HAP-1 (cell line): Measurements from ENCODE around the gene KRTAP4-3.
"Not testable (repeated sequence)": the region's sequence is repeated elsewhere in the genome, so short reads cannot be mapped to it uniquely, and the experiment has no call there.

Source experiments
- DNase-seq, 2 experiments: peaks; one replicate each; pipeline ENCODE4 v3.0.0-alpha.2; 2016 to 2020; ENCODE audit warnings: low spot score in 2 of 2
- H3K27me3 ChIP-seq: fragments of 250-450 bp; sonication (Bioruptor Pico); 2 replicates; pipeline ENCODE4 v1.5.1; 2020; ENCODE audit warnings: low read depth, mild to moderate bottlenecking, moderate library complexity
- H3K36me3 ChIP-seq: fragments of 250-450 bp; sonication (Bioruptor Pico); replicated peaks from 2 replicates; pipeline ENCODE4 v1.5.1; 2020; ENCODE audit warnings: mild to moderate bottlenecking
- H3K4me1 ChIP-seq: fragments of 250-450 bp; sonication (Bioruptor Pico); 2 replicates; pipeline ENCODE4 v1.5.1; 2020; ENCODE audit warnings: mild to moderate bottlenecking
- H3K4me3 ChIP-seq: fragments of 250-450 bp; sonication (Bioruptor Pico); 2 replicates; pipeline ENCODE4 v1.5.1; 2020; ENCODE audit warnings: mild to moderate bottlenecking, moderate library complexity
- H3K9me3 ChIP-seq: fragments of 250-450 bp; sonication (Bioruptor Pico); 2 replicates; pipeline ENCODE4 v1.5.1; 2020; ENCODE audit warnings: mild to moderate bottlenecking, moderate library complexity
- in situ Hi-C: fragments of 300-500 bp; cut with MboI; formaldehyde crosslinking; loops from 3 replicates; pipeline ENCODE4 v1.14.3; 2020; ENCODE audit warnings: low sequenced_read_pairs, inconsistent platforms, mixed read lengths

KRTAP4-3 gene

DNA sequence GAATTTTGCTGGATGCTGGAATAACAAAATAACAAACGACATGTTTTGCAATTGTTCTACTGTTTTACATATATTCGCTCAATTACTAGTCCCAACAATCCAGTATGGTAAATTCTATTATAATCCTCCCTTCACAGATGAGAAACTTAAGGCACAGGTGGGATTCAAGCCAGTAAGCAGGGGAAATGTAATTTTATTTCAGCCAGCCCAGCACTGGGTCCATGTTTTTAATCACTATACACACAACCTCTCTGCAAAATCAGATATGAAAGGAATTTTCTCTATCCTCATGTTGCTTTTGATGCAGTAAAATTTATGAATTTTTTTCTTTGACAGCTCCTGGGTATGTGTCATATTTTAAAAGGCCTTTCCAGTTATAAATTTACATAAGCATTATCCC is 22.8 kb downstream of the KRTAP4-3 start:
- no peak for DNase-seq
- H3K9me3 ChIP-seq: no peaks in the 10 kb centered on the region; the same call in 1 of the 2 replicates
- no peaks in the 10 kb centered on the region for H3K4me1 ChIP-seq
- H3K4me3 ChIP-seq: no peak overlapping the region
- H3K36me3 ChIP-seq: no peaks in the 10 kb centered on the region
- H3K27me3 ChIP-seq: 0 out of 2 replicates have a peak, but pooled peaks cover 5% of the 10 kb centered on the region
- in situ Hi-C loops: no loop called here

DNA sequence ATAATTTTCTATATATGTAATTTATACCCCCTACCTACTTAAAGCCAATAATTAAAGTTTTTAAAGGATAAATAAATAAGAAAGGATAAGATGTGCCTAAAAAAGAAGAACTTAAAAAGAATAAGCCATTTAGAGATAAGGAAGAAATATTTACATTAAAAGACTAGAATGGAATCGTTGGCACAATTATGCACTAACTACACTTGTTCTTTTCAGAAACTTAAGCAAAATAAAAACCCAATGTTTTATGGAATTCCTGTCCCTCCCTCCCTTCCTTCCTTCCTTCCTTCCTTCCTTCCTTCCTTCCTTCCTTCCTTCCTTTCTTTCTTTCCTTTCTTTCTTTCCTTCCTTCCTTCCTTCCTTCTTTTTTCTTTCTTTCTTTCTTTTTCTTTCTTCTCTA is 23.2 kb downstream of the KRTAP4-3 start:
- in situ Hi-C loops: no loop called here

DNA sequence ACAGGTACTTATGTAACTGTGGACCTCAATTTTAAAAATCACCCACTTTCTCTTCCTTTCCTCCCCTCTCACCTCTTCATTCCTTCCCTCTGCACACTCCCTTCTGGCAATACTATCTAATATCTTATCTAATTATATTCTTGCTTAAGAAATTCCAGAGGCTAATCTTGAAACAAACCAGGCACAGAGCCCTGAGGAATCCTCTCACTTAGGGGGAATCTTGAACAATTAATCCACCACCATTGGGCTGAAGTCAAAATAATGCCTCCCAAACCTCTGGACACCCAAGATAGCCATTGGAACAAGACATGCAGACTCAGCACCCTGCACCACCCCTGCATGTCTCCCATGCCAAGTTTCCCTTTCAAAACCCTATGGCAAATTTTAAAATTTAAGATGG is 26.7 kb downstream of the KRTAP4-3 start:
- Histone ChIP-seq H3K4me1 (no peaks in the 10 kb centered on the region), H3K9me3 (no peaks in the 10 kb centered on the region), H3K4me3 (no peak overlapping the region), H3K36me3 (no peaks in the 10 kb centered on the region), H3K27me3 (0 out of 2 replicates have a peak, but pooled peaks cover 3% of the 10 kb centered on the region)
- in situ Hi-C loops: no loop called here
- no peak for DNase-seq

More for the DNA sequence above, 23.2 kb downstream of the KRTAP4-3 start:
- no peaks in the 10 kb centered on the region for H3K4me1 ChIP-seq
- no peak overlapping the region for H3K4me3 ChIP-seq
- no peaks in the 10 kb centered on the region for H3K36me3 ChIP-seq
- H3K9me3 ChIP-seq: no peaks in the 10 kb centered on the region; the same call in 1 of the 2 replicates
- 0 out of 2 replicates have a peak, but pooled peaks cover 5% of the 10 kb centered on the region for H3K27me3 ChIP-seq
- DNase-seq: no peak

DNA sequence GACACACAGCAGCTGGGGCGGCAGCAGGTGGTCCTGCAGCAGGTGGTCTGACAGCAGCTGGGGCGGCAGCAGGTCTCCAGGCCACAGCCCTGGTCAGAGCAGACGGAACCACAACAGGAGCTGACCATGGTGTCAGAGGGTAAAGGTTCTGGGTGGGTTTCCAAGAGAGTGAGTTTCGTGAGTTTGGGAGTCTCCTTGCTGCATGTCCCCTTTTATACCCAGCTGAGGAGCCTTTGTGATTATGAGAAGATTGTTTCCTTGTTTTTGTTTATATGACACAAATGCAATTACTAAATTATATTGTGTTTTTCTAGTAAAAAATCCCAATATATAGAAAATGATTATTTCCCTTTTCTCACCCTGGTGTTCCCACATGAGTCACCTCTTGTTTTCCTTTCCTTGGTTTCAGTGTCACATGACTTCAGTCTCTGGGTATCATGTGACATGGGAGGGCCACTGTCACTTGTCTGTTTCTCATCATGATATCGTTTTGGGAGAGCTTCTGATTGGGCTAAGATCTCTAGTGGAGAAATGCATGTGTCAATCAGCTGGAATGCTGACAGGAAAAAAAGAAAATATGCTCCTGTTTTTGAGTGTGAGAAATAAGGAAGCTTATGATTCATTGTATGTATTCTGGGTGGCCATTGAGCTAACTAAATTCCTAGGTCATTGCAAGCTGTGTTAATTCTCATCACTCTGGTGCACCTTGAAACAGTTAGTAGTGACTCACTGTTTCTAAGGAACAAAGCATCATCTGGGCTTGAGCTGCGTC is 27.5 kb downstream of the KRTAP4-3 start, which contains the start of gene KRTAP4-6:
TSS of gene KRTAP4-6 (minus strand) at position 185 of the 772 bp plus-strand sequence. CDS start at position 128, 57 bp downstream.
- H3K4me3 ChIP-seq: no peak within 1 kb of the TSS

DNA sequence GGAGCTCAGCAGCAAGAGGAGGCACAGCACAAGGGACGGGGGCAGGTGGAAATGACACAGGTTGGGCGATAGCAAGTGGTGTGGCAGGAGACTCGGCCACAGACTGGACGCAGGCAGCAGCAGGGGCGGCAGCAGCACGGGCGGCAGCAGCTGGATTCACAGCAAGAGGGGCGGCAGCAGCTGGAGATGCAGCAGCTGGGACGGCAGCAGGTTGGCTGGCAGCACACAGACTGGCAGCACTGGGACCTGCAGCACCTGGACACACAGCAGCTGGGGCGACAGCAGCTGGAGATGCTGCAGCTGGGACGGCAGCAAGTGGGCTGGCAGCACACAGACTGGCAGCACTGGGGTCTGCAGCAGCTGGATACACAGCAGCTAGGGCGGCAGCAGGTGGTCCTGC is 28.2 kb downstream of the KRTAP4-3 start:
- H3K4me3 ChIP-seq, H3K36me3 ChIP-seq, H3K9me3 ChIP-seq, H3K27me3 ChIP-seq, H3K4me1 ChIP-seq, in situ Hi-C loops, DNase-seq: not testable (repeated sequence)

More for the DNA sequence above, 27.5 kb downstream of the KRTAP4-3 start, which contains the start of gene KRTAP4-6:
- no peaks in the 10 kb centered on the region for H3K4me1 ChIP-seq
- no peaks in the 10 kb centered on the region for H3K9me3 ChIP-seq
- H3K36me3 ChIP-seq: no peaks in the 10 kb centered on the region
- no peak for DNase-seq
- H3K27me3 ChIP-seq: no peaks in the 10 kb centered on the region
- in situ Hi-C loops: no loop called here

DNA sequence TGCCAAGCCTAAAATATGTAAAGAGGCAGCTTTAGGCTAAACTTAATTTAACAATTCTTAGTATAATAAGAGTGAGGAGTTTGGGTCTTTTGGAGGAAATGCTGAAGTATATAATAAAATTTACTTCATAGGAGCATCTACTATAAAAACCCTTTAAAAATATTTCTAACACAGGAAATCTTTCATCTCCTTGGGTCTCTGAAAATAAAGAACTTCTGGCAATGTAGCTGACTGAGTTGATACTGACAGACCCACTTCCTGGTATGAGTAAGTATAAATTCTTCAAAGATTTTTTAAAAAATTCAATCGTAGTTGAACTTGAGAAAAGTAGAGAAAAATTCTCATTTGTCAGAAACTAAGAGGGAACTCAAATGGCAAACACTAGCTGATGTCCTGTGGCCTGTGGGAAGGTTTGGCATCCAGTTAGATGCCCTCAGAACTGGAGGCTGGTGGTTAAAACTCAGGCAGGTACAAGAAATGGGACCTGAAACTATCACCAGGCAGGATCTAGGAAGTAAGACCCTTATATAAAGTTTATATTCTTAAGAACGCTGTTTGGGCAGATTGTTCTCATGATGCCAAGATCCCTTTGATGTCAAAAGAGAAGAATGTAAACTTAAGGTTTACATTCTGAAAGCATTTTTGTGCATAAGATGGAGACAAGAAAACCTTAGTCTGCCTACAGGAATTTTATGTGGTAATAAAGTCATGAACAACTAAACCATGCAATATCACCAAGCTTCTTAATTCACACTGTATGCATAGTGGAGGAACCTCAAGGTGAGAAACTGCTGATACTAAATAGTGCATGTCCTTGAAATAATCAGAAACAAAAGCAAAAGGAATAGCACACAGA is 33.9 kb downstream of the KRTAP4-3 start:
- no peaks in the 10 kb centered on the region for H3K9me3 ChIP-seq
- no peaks in the 10 kb centered on the region for H3K27me3 ChIP-seq
- no peaks in the 10 kb centered on the region for H3K4me1 ChIP-seq
- H3K4me3 ChIP-seq: no peak overlapping the region
- in situ Hi-C loops: no loop called here
- no peaks in the 10 kb centered on the region for H3K36me3 ChIP-seq
- DNase-seq: no peak

DNA sequence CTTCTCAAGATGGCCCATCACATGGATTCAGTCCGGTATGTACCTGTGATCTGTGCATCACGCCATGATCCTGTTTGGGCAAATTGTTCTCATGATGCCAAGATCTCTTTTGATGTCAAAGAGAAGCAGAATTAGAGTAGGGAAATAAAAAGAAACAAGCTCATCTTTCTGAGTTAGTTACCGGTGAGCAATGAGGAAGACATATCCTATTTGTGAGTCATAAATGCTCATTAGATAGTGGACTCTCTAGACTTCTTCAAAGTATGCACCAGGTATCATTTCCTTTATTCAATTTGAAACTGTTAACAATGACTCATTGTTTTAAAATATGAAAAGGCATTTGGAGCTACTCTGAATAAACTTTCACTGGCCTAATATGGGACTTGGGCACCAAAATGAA is 36.0 kb downstream of the KRTAP4-3 start:
- Histone ChIP-seq H3K36me3 (no peaks in the 10 kb centered on the region), H3K27me3 (no peaks in the 10 kb centered on the region), H3K4me1 (no peaks in the 10 kb centered on the region), H3K9me3 (no peaks in the 10 kb centered on the region), H3K4me3 (no peak overlapping the region)
- in situ Hi-C loops: no loop called here
- DNase-seq: no peak

DNA sequence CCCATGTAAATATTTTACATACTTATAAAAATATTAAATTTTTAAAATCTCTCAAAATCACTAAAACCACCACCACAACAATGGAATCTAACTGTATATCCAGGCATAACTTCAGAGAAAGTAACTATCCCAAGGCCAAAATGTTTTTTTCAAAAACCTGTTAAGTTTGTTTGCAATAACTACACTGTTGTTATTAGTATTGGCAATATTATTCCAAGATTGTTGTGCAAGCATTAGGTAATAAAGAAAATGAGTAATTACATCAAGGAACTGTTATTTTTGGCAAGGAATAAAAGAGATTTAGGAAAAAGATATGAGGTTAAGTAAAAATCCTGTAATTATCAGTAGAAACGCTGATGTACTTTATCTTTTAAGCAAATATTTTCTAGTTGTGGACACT is 40.6 kb downstream of the KRTAP4-3 start:
- no peak for DNase-seq
- Histone ChIP-seq H3K4me3 (no peak overlapping the region), H3K9me3 (no peaks in the 10 kb centered on the region), H3K36me3 (no peaks in the 10 kb centered on the region), H3K27me3 (no peaks in the 10 kb centered on the region; the same call in 1 of the 2 replicates), H3K4me1 (no peaks in the 10 kb centered on the region)
- in situ Hi-C loops: no loop called here

DNA sequence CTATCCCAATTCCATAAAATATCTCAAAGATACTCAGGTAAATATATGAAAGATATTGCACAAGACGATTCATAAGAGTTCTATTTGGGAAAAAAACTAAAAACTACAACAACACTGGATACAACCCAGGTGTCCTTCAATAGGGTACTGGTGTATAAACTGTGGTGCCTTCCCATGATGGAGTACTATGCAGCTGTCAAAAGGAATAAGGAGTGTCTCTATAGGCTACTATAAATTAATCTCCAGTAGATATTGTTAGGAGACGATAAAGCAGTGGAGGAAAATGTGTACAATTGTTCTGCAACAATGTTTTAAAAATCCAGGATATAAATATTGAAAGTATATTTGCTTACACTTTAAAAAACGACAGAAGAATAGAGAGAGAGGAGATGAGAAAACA is 41.6 kb downstream of the KRTAP4-3 start:
- in situ Hi-C loops: no loop called here
- no peaks in the 10 kb centered on the region for H3K36me3 ChIP-seq

DNA sequence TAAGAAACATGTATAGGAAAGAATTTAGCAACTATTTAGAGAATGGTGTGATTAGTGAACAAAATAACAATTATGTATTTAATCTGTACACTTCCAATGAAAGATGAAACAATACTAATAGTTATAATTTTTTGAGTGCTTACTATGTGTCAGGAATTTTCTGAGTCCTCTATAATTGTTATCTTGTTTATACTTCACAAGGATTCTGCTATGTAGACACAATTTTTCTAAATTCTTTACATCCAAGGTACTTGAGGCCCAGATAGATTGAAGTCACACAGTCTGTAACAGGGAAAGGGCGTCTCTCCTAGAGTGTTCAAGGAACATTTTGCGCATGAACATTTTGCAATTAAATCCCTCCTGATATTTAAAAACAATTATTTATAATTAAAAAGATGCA is 43.0 kb downstream of the KRTAP4-3 start:
- H3K36me3 ChIP-seq: no peaks in the 10 kb centered on the region
- no peaks in the 10 kb centered on the region for H3K9me3 ChIP-seq
- in situ Hi-C loops: no loop called here
- DNase-seq: no peak
- no peak overlapping the region for H3K4me3 ChIP-seq
- H3K27me3 ChIP-seq: no peaks in the 10 kb centered on the region; the same call in 1 of the 2 replicates
- H3K4me1 ChIP-seq: no peaks in the 10 kb centered on the region

More for the DNA sequence above, 41.6 kb downstream of the KRTAP4-3 start:
- no peak for DNase-seq
- H3K9me3 ChIP-seq: no peaks in the 10 kb centered on the region
- H3K4me3 ChIP-seq: no peak overlapping the region
- H3K4me1 ChIP-seq: no peaks in the 10 kb centered on the region
- no peaks in the 10 kb centered on the region; the same call in 1 of the 2 replicates for H3K27me3 ChIP-seq

DNA sequence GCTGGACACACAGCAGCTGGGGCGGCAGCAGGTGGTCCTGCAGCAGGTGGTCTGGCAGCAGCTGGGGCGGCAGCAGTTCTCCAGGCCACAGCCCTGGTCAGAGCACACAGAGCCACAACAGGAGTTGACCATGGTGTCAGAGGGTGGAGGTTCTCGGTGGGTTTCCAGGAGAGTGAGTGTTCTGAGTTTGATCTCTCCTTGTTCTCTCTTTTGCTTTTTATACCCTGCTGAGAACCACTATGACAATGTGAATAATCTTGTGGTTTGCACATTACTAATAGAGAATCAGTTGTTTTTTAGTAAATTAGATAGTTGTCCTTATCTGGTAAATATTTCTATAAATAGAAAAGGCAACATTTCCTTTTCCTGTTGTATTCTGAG is 44.0 kb downstream of the KRTAP4-3 start, which contains the start of gene KRTAP4-12:
TSS of gene KRTAP4-12 (minus strand) at position 192 of the 381 bp plus-strand sequence. CDS start at position 132, 60 bp downstream.
- in situ Hi-C loops, DNase-seq, H3K4me1 ChIP-seq, H3K9me3 ChIP-seq, H3K4me3 ChIP-seq, H3K36me3 ChIP-seq, H3K27me3 ChIP-seq: not testable (repeated sequence)

DNA sequence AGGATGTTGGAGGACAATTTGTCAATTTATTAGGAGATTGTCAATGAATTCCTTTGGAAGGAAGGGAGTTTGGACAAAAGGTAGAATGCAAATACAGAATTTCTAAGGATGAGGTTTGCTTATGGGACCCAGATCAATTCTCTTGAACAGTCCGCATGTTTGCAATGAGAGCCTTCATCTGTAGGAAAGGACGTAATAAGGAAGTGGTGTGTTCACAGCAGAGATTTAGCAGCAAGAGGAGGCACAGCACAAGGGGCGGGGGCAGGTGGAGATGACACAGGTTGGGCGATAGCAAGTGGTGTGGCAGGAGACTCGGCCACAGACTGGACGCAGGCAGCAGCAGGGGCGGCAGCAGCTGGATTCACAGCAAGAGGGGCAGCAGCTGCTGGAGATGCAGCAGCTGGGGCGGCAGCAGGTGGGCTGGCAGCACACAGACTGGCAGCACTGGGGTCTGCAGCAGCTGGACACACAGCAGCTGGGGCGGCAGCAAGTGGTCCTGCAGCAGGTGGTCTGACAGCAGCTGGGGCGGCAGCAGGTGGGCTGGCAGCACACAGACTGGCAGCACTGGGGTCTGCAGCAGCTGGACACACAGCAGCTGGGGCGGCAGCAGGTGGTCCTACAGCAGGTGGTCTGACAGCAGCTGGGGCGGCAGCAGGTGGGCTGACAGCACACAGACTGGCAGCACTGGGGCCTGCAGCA is 44.6 kb downstream of the KRTAP4-3 start:
- DNase-seq, H3K4me3 ChIP-seq, H3K27me3 ChIP-seq, H3K36me3 ChIP-seq, H3K9me3 ChIP-seq, in situ Hi-C loops, H3K4me1 ChIP-seq: not testable (repeated sequence)

DNA sequence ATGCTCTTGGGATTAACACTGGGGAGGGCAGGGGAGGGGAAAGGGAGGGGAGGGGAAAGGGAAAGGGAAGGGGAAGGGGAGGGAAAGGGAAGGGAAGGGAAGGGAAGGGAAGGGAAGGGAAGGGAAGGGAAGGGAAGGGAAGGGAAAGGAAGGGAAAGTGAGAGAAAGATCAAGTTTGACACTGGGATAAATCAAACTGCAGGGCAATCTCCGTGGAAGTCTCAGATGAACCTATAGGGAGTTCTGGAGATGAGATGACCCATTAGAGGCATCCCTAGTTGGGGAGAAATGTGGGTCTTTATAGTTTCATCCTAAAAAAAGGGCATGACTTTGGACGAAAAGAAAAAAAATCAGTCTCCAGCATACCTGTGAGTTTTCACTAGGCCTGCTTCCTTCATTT is 46.3 kb downstream of the KRTAP4-3 start:
- DNase-seq: no peak
- H3K36me3 ChIP-seq: no peaks in the 10 kb centered on the region
- in situ Hi-C loops: no loop called here
- no peaks in the 10 kb centered on the region for H3K4me1 ChIP-seq
- H3K4me3 ChIP-seq: no peak overlapping the region
- no peaks in the 10 kb centered on the region for H3K9me3 ChIP-seq
- peaks cover 3% of the 10 kb centered on the region; the same call in 1 of the 2 replicates for H3K27me3 ChIP-seq
